BJ (cell line): ENCODE measurements around the gene CGREF1. TPM values are rescaled to one million over a fixed set of nuclear protein-coding genes. Genes with fewer than 3 reads are reported as not detected.

Experiments used
- CTCF ChIA-PET: fragments of 350-600 bp; formaldehyde crosslinking; extraction: SDS; loops from one replicate; lab custom pipeline; 2021; ENCODE audit warnings: antibody characterized with exemption, inconsistent platforms; lab: Yijun Ruan, JAX
- POLR2A ChIA-PET: fragments of 300-600 bp; sonication (Branson Sonifier 250); formaldehyde crosslinking; extraction: SDS; loops from one replicate; lab custom pipeline; 2021; ENCODE audit warnings: antibody characterized with exemption; lab: Charles Lee
- DNase-seq: peaks from one replicate; pipeline ENCODE4 v3.0.0-alpha.2; 2011; ENCODE audit warnings: low read depth
- H3K27me3 ChIP-seq: 2 replicates; pipeline ENCODE4 v1.6.0; 2011; ENCODE audit warnings: low read length; ENCODE audit not compliant: control insufficient read depth, insufficient read depth
- H3K36me3 ChIP-seq: 2 replicates; pipeline ENCODE4 v1.5.1; 2011; ENCODE audit warnings: low read length; ENCODE audit not compliant: control insufficient read depth, insufficient read depth
- H3K4me3 ChIP-seq: 2 replicates; pipeline ENCODE4 v1.5.1; 2011; ENCODE audit warnings: low read depth, mild to moderate bottlenecking, control low read depth, low read length
- polyA plus RNA-seq: library from polyadenylated mRNA; depleted of rRNA; stranded (reverse); fragments of >200 nt; gene quantifications from 2 replicates; pipeline ENCODE4 v1.2.3, GENCODE V29; 2011
- TF ChIP-seq, protein P1 (sequence below): IDR thresholded peaks from 2 replicates; pipeline ENCODE4 v1.5.1; 2011; ENCODE audit warnings: low read depth, mild to moderate bottlenecking, control low read depth, inconsistent platforms, low read length, moderate library complexity; ENCODE audit not compliant: insufficient read depth

CGREF1 gene
- polyA plus RNA-seq, 1 experiment = 6.9 TPM

DNA sequence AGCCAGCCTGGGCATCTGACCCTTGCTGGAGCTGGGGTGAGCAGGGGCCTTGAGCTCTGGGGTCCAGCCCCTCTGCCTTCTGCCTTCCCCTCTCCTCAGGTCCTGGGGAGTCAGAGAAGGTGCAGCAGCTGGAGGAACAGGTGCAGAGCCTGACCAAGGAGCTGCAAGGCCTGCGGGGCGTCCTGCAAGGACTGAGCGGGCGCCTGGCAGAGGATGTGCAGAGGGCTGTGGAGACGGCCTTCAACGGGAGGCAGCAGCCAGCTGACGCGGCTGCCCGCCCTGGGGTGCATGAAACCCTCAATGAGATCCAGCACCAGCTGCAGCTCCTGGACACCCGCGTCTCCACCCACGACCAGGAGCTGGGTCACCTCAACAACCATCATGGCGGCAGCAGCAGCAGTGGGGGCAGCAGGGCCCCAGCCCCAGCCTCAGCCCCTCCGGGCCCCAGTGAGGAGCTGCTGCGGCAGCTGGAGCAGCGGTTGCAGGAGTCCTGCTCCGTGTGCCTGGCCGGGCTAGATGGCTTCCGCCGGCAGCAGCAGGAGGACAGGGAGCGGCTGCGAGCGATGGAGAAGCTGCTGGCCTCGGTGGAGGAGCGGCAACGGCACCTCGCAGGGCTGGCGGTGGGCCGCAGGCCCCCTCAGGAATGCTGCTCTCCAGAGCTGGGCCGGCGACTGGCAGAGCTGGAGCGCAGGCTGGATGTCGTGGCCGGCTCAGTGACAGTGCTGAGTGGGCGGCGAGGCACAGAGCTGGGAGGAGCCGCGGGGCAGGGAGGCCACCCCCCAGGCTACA is 36.8 kb downstream of the CGREF1 start:
- DNase-seq = no peak
- CTCF ChIA-PET = interaction anchor here (1.1 to 3.4 kb wide), 8 partner anchors 14 to 197 kb away, joined by 4 to 28 read pairs (median 4); partner anchors contain the start of gene AGBL5
- Histone ChIP-seq H3K36me3 (peaks cover 17% of the 10 kb centered on the region), H3K4me3 (no peak overlapping the region), H3K27me3 (no peaks in the 10 kb centered on the region)
- POLR2A ChIA-PET = no interaction called here
- TF ChIP-seq, protein P1, sequence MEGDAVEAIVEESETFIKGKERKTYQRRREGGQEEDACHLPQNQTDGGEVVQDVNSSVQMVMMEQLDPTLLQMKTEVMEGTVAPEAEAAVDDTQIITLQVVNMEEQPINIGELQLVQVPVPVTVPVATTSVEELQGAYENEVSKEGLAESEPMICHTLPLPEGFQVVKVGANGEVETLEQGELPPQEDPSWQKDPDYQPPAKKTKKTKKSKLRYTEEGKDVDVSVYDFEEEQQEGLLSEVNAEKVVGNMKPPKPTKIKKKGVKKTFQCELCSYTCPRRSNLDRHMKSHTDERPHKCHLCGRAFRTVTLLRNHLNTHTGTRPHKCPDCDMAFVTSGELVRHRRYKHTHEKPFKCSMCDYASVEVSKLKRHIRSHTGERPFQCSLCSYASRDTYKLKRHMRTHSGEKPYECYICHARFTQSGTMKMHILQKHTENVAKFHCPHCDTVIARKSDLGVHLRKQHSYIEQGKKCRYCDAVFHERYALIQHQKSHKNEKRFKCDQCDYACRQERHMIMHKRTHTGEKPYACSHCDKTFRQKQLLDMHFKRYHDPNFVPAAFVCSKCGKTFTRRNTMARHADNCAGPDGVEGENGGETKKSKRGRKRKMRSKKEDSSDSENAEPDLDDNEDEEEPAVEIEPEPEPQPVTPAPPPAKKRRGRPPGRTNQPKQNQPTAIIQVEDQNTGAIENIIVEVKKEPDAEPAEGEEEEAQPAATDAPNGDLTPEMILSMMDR = no peak

DNA sequence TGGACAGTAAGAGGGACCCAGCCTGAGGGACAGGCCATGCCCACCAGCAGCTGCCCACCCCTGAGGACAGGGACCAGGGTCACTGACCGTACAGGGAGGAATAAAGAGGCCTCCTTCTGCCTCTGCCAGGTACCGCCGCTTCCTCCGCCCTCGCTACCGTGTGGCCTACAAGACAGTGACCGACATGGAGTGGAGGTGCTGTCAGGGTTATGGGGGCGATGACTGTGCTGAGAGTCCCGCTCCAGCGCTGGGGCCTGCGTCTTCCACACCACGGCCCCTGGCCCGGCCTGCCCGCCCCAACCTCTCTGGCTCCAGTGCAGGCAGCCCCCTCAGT is 38.4 kb downstream of the CGREF1 start:
- TF ChIP-seq, protein P1 = no peak
- ChIA-PET CTCF (interaction anchor here (0.6 to 3.4 kb wide), 16 partner anchors 8 to 235 kb away, joined by 3 to 28 read pairs (median 4); partner anchors contain the start of gene AGBL5), POLR2A (no interaction called here)
- Histone ChIP-seq H3K4me3 (peak overlapping the region; percentile 53), H3K27me3 (no peaks in the 10 kb centered on the region), H3K36me3 (peaks cover 17% of the 10 kb centered on the region)
- DNase-seq = no peak

DNA sequence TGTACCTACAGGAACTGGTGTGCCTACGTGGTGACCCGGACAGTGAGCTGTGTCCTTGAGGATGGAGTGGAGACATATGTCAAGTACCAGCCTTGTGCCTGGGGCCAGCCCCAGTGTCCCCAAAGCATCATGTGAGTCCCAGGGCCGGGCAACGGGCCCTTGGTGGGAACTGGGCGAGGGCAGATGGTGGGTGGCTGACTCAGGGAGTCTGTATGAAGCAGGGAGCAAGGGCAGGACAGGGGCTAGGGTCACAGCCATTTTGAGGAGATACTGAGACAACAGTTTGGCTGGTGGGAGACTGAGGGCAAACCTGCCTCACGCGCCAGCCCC is 38.8 kb downstream of the CGREF1 start:
- H3K27me3 ChIP-seq = no peaks in the 10 kb centered on the region
- no peak for DNase-seq
- TF ChIP-seq, protein P1 = no peak
- H3K36me3 ChIP-seq = peaks cover 17% of the 10 kb centered on the region
- ChIA-PET POLR2A (no interaction called here), CTCF (interaction anchor here (0.6 to 3.4 kb wide), 7 partner anchors 8 to 234 kb away, joined by 3 to 28 read pairs (median 3); partner anchors contain the start of gene AGBL5)
- peak overlapping the region; percentile 53 for H3K4me3 ChIP-seq

DNA sequence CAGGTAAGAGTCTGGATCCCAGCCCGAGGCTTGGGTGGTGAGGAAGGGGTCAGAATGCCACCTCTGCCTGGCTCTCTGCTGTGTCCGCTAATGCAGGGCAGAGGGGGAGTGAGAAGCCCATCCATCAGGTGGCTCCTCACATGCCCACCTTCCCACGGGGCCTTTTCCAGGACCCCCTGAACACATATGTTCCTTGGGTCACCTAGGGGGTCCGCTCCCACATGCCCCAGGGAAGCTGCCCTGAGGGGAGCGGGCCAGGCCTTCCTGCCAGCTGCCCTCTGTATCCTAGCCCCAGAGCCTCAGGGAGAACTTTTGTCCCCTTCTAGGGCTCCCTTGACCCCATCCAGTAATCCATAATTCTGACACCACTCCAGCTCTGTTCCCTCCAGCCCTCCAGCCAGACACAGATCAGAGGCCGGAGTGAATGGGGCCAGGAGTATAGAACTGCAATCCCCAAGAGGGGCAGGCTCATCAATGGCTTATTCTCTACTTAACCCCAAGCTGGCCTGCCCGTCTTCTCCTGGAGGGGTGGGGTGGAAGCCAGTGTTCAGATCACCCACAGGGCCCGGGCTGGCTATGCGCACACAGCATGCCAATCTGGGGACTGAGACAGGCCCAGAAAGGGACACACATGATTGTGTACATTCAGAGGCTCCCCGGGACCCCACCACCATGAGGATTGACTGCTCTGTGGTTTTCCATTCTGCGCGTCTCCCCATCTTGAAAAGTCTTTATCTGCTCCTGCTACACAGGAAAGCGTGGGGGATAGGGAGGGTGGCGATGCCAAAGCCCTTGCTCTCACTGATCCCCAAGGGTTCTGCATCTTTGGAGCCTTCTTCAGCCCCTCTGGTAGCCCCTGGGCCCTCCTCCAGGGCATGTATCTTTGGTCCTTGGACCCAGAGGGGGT is 39.4 kb downstream of the CGREF1 start:
- H3K27me3 ChIP-seq = no peaks in the 10 kb centered on the region
- no peak for DNase-seq
- H3K4me3 ChIP-seq = peak overlapping the region; percentile 53
- ChIA-PET CTCF (interaction anchor here (0.6 to 3.4 kb wide), 9 partner anchors 8 to 233 kb away, joined by 3 to 28 read pairs (median 3); partner anchors contain the start of genes AGBL5 and KHK), POLR2A (interaction anchor here (0.5 to 1.3 kb wide), 2 partner anchors 8 to 29 kb away, joined by 3 to 10 read pairs; partner anchors contain the start of gene AGBL5)
- TF ChIP-seq, protein P1 = no peak
- H3K36me3 ChIP-seq = peaks cover 17% of the 10 kb centered on the region
